Measurements from ENCODE around the gene MYMK.

Gene MYMK

GRCh38 chr9:133538176-133538575 lies 13.4 kb upstream of the MYMK start:
- intact Hi-C loops (cut with DNase I), result no loop called here
- DNase-seq, result no peak

DNA sequence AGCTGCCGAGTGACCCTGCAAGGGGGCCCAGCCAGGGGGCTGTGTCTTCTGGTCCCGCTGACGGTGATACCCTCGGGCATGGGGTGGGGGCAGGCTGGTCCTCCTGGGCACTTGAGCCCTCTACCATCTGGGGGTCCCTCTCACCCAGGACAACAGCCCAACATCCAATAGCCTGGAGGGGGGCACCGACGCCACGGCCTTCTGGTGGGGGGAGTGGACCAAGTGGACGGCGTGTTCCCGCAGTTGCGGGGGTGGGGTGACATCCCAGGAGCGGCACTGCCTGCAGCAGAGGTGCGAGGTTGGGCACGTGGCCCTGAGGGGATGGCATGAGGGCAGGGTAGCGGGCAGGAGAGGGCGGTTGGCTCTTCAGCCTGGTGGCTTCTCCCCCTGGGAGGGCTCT lies 12.5 kb upstream of the MYMK start:
- no peak for DNase-seq
- intact Hi-C loops (cut with DNase I), result no loop called here

- DNase-seq, result no peak
- intact Hi-C loops (cut with DNase I), result no loop called here
Observed at GRCh38 chr9:133536536-133536935, 11.8 kb upstream of the MYMK start.

DNA sequence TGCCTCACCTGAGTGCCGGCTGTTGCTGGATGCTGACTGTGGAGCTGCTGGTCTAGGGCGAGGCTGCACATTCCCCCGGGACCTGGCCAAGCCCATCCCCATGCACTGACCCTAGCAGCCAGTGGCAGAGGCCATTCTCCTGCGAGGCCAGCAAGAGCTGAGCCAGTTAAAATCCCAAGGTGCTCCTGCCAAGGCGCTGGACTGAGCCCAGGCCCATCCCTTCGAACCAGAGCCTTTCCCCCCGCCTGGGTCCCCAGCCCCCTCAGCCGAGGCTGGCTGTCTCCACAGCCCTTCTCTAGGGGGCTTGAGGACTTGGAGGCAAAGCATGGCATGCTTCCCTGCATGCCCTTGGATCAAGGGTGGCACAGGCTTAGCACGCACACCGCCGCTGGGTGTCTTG lies 11.3 kb upstream of the MYMK start:
- intact Hi-C loops (cut with DNase I), result no loop called here
- no peak for DNase-seq

DNA sequence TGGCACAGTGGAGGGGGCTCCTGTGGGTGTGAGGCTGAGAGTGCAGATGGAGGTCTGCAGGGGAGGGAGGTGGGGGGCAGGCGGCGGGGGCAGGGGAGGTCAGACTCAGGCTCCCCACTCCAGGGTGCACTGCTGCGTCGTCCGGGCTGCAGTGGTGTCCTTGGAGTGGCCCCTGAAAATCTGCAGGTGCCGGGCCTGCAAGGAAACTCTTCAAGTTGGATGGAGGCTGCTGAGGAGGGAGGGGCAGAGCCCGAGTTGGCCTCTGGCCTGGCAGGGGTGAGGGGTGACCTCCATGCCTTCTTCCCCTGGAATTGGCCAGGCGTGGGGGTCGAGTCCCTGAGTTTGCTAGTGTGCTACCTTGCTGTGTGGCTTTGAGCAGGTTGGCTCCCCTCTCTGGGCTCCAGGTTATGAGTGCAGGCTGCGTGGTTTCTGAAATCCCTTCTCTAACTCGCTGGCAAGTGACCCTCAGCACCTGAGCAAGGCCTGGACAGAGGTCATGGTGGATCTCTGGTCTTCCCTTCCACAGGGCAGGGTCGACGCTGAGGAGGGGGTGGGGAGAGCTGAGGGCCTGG lies 10.6 kb upstream of the MYMK start:
- intact Hi-C loops (cut with DNase I), result no loop called here
- no peak for DNase-seq

DNA sequence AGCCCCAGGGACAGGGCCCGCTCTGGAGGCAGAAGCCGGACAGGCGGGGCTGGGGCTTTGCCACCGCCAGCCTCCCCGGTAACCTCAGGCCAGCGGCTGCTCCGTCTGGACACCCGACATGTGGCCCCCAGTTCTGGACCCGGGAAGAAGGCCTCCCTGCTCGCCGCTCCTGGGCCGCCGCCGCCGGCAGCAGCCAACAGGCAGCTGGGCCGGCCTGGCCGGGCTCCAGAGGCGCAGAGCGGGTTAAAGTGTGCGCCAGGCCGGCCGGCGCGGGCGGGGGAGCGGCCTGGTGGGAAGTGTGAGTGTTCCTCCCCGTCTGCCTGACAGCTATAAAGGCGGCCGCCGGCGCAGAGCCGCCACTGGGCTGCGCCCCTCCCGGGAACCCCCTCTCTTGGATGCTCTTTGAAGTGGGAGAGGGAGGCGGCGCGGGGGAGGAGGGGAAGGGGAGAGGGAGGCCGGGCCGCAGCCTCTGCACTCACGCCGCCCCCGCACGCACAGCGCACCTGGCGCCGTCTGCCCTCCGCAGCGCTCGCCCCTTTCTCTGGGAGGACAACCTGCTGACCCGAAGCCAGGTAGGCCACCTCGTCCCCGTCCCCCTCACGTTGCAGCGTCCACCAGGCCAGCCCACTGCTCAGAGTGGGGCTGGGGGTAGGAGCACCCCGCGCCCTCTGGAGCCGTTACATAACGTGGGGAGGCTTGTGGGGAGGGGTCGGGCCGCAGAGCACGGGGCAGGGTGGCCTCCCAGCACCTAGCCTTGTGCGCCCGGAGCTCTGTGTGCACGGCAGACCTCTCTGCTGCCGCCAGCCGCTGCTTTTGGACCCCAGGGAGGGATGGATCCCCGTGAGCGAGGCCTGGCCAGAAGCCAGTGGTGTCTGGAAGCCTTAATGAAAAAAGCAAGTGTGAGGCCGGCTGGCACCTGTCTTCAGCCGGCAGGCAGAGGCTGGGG lies 9.9 kb upstream of the MYMK start, which contains the start of gene ADAMTSL2:
TSS of gene ADAMTSL2 (plus strand) at position 359 of the 946 bp plus-strand sequence. CDS start 2,009 bp downstream, outside the sequence.
- DNase-seq, result peak in 41 of 42 donors; percentile 39 to 88 (median 73)

GRCh38 chr9:133533857-133534256 lies 9.1 kb upstream of the MYMK start:
- intact Hi-C loops (cut with DNase I), result loop anchor here (2.0 kb wide), 1 partner anchor 191 kb away; no protein-coding TSS in a partner anchor
- peak in 29 of 42 donors; percentile 21 to 75 (median 48) for DNase-seq

More for the DNA sequence above, 9.9 kb upstream of the MYMK start, which contains the start of gene ADAMTSL2:
- intact Hi-C loops (cut with DNase I), result no loop called here

- DNase-seq, result peak; percentile 60 to 88 (median 78)
- intact Hi-C loops (cut with DNase I), result loop anchor here (2.0 kb wide), 1 partner anchor 192 kb away; no protein-coding TSS in a partner anchor
Observed at GRCh38 chr9:133532937-133533668, 8.3 kb upstream of the MYMK start.

DNA sequence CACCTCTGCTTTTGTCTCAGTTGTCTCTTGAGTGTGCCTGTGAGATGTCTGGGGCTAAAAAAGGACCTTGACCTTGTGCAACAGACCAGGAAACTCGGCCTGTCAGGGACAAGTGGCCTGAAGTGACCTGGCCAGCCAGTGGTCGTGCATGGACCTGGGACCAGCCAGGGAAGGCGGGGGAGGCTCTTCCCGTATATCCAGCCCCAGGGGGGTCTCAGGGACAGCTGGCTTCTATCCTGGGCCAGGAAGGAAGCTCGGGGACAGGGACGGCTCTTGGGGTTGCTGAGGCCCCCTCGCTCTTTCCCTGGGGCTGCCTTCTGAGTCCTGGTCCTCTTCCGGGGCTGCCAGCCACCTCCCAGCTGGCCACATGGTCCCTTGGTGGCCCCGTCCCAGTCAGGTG lies 6.5 kb upstream of the MYMK start:
- intact Hi-C loops (cut with DNase I), result no loop called here

GRCh38 chr9:133529874-133530273 lies 5.1 kb upstream of the MYMK start:
- intact Hi-C loops (cut with DNase I), result no loop called here
- no peak for DNase-seq

More for the DNA sequence above, 6.5 kb upstream of the MYMK start:
- DNase-seq, result no peak

- DNase-seq, result no peak
- intact Hi-C loops (cut with DNase I), result no loop called here
Observed at GRCh38 chr9:133529457-133529856, 4.7 kb upstream of the MYMK start.

DNA sequence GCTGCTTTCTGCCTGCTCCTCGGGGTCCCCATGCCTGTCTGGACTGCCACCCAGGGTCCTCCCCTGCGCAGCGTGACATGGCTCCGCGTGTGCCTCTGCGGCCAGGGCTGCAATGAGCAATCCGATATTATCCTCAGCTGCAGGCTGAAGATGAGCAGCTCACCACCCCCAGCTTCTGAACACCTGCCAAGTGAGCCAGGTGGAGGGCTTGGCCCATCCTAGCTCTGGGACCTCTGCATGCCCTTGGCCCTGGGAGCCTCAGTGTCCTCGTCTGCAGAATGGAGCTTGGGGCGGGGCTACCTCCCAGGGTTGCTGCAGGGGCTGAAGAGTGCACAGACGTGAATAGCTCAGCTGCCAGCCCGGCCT lies 4.1 kb upstream of the MYMK start:
- intact Hi-C loops (cut with DNase I), result no loop called here
- DNase-seq, result no peak

DNA sequence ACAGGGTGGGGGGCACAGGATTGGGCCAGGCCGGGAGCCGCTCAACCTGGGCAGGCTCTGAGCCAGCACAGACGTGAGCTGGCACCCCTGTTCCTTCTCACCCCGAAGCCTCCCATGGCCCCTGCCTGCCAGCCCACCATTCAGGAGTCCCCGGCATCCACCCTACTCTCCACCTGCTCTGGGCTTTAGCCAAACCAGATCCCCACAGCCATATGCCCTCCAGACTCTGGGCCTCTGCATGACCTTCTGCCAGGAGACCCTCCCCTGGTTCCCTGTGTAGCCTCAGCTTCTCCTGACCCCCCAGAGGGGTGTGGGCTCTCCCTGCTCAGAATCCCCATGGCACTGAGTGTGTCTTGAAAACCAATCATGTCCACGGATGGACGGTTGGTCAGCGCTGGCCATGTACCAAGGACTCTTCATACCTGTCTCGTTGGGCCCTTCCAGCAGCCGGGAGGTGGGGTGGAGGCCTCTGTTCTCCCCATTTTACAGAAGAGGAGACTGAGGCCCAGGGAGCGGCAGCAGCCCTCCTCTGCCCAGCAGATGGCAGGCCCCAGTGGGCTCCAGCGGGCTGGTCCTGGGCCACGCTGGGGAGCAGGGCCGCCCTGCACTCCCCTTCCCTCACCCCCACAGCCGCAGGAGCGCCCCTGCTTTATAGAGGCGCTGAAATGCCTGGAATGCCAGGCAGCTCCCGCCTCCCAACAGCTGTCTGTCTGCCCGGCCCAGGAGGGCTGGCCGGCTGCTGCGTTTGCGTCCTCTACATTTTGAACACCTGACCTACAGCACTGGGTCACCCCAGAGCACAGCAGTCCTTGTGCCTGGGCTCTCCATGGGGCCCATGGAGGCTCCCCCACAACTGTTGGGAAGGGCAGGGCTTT lies 3.5 kb upstream of the MYMK start:
- DNase-seq, result no peak
- intact Hi-C loops (cut with DNase I), result no loop called here

DNA sequence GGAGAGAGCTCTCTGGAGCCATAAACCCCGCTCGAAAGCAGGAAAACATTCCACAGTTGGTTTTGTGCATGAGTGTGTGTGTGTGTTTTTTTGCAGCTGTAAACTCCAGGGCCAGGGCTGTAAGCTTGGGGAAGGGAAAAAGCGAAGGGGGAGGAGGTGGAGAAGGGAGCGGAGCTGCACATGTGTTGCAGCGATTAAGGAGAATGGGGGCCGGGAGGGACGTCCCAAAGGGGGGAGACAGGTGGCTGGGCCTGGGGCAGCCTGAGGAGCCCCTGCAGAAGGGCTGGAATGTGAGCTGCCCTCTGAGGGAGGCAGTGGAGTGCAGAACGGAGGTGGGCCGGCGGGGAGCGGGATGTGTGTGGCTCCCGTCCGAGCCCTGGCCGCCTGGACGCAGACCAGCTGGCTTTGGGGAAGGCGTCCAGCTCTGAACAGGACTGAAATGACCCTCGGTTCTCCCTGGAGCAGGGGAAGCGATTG lies 2.7 kb upstream of the MYMK start:
- intact Hi-C loops (cut with DNase I), result no loop called here
- peak in 33 of 42 donors; percentile 30 to 80 (median 56) for DNase-seq

DNA sequence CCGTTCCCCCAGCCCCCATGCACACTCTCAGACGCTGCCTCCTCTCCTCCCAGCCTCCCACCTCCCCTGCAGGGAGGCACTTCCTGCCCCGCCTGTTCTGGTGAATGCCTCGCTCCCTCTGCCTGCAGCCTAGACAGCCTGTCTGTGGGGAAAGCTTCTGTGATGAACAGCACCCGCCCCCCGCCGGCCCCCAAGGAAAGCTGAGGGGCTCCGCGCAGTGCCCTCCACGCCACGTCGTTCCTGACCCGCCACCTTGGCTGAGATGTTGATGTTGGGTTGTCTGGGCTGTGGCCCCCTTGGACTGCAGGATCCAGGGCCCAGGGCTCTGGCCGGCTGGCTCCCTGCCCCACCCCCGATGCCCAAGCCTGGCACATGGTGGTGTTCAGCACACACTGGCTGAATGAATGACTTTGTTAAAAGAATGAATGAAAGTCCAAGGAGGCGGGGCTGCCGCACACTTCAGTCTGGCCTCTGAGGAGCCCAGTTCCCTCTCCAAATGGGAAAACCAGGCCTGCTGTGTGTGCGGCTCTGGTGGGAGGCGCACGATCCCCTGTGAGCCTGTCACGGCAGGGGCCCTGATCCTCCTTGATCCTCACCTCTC lies 2.1 kb upstream of the MYMK start:
- DNase-seq, result peak; percentile 61 to 91 (median 82)
- intact Hi-C loops (cut with DNase I), result no loop called here

GRCh38 chr9:133525677-133526076 lies 918 bp upstream of the MYMK start:
- DNase-seq, result no peak
- intact Hi-C loops (cut with DNase I), result no loop called here

GRCh38 chr9:133524146-133524545 lies 613 bp downstream of the MYMK start:
- no peak for DNase-seq
- intact Hi-C loops (cut with DNase I), result no loop called here

DNA sequence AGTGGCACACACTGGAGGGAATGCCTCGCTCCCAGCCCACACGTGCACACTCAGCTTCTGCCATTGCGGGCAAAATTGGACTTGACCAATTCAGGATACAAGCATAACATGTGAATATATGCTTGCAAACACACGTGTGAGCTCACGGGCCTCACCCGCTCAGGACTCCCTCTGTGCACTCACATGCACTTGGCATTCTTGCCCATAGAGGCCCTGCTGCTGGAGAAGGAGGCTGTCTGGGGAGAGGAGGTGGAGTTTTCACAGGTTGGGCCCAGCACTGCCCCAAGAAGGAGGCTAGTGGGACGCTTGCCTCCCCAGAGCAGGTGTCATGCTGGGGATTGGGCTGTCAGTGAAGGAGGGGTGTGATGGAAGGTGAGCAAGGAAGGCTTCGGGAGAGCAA lies 1.7 kb downstream of the MYMK start:
- intact Hi-C loops (cut with DNase I), result no loop called here
- no peak for DNase-seq

Measured in head of caudate nucleus (tissue), 42 donors.